H9 (cell line): ENCODE measurements around the gene CHD3. TPM values are rescaled to one million over a fixed set of nuclear protein-coding genes. Genes with fewer than 3 reads are reported as not detected.

Experiments
- DNase-seq: peaks from one replicate; pipeline ENCODE4 v3.0.0-alpha.2; 2017
- H2AFZ ChIP-seq: one replicate; pipeline ENCODE4 v1.6.1; 2013; ENCODE audit warnings: mild to moderate bottlenecking, low read length, control low read depth, moderate library complexity
- H2AK5ac ChIP-seq: 2 replicates; pipeline ENCODE4 v1.6.1; 2013; ENCODE audit warnings: low read length, control low read depth, mixed read lengths; ENCODE audit not compliant: insufficient read length
- H2BK120ac ChIP-seq: one replicate; pipeline ENCODE4 v1.6.1; 2013; ENCODE audit warnings: low read depth, mild to moderate bottlenecking, low read length, control low read depth, inconsistent platforms; ENCODE audit not compliant: poor library complexity, severe bottlenecking
- H2BK12ac ChIP-seq: 2 replicates; pipeline ENCODE4 v1.6.1; 2013; ENCODE audit warnings: low read length, control low read depth, mixed read lengths, low read depth; ENCODE audit not compliant: insufficient read length
- H2BK15ac ChIP-seq: 2 replicates; pipeline ENCODE4 v1.6.1; 2013; ENCODE audit warnings: low read depth, low read length, control low read depth
- H2BK20ac ChIP-seq: one replicate; pipeline ENCODE4 v1.6.1; 2013; ENCODE audit warnings: low read depth, mild to moderate bottlenecking, low read length, control low read depth, inconsistent platforms; ENCODE audit not compliant: poor library complexity, severe bottlenecking
- H2BK5ac ChIP-seq: 2 replicates; pipeline ENCODE4 v1.6.1; 2013; ENCODE audit warnings: low read length, control low read depth, mixed read lengths; ENCODE audit not compliant: insufficient read length
- H3K14ac ChIP-seq: 2 replicates; pipeline ENCODE4 v1.6.1; 2013; ENCODE audit warnings: low read length, control low read depth; ENCODE audit not compliant: insufficient read depth
- H3K18ac ChIP-seq: 2 replicates; pipeline ENCODE4 v1.6.1; 2013; ENCODE audit warnings: low read depth, mild to moderate bottlenecking, mixed read lengths, low read length, control low read depth; ENCODE audit not compliant: insufficient read length
- H3K23ac ChIP-seq: 2 replicates; pipeline ENCODE4 v1.6.1; 2013; ENCODE audit warnings: low read length, control low read depth, mixed read lengths, low read depth; ENCODE audit not compliant: insufficient read length
- H3K23me2 ChIP-seq: 2 replicates; pipeline ENCODE4 v1.6.1; 2013; ENCODE audit warnings: low read depth, mild to moderate bottlenecking, mixed read lengths, low read length, control low read depth; ENCODE audit not compliant: insufficient read length, poor library complexity, severe bottlenecking
- H3K27ac ChIP-seq: 2 replicates; pipeline ENCODE4 v1.5.1; 2013; ENCODE audit warnings: low read length, control low read depth, mixed read lengths, low read depth; ENCODE audit not compliant: insufficient read length
- H3K27me3 ChIP-seq: 2 replicates; pipeline ENCODE4 v1.6.1; 2013; ENCODE audit warnings: low read length, control low read depth, inconsistent platforms; ENCODE audit not compliant: insufficient read depth
- H3K4ac ChIP-seq: 2 replicates; pipeline ENCODE4 v1.6.1; 2013; ENCODE audit warnings: low read depth, mild to moderate bottlenecking, control low read depth, inconsistent platforms, low read length, moderate library complexity
- H3K4me1 ChIP-seq: 2 replicates; pipeline ENCODE4 v1.6.1; 2013; ENCODE audit warnings: low read length, control low read depth, inconsistent platforms; ENCODE audit not compliant: insufficient read depth
- H3K4me2 ChIP-seq: 2 replicates; pipeline ENCODE4 v1.6.1; 2013; ENCODE audit warnings: low read length, control low read depth, mixed read lengths; ENCODE audit not compliant: insufficient read length, insufficient read depth
- H3K56ac ChIP-seq: 2 replicates; pipeline ENCODE4 v1.6.1; 2013; ENCODE audit warnings: low read depth, mild to moderate bottlenecking, mixed read lengths, low read length, control low read depth; ENCODE audit not compliant: insufficient read length
- H3K79me1 ChIP-seq: 2 replicates; pipeline ENCODE4 v1.6.1; 2013; ENCODE audit warnings: low read depth, mild to moderate bottlenecking, moderate library complexity, low read length, control low read depth, inconsistent platforms; ENCODE audit not compliant: insufficient read depth, poor library complexity, severe bottlenecking
- H3K79me2 ChIP-seq: 2 replicates; pipeline ENCODE4 v1.6.1; 2013; ENCODE audit warnings: low read length, control low read depth, inconsistent platforms; ENCODE audit not compliant: insufficient read depth
- H3K9ac ChIP-seq: 2 replicates; pipeline ENCODE4 v1.6.1; 2013; ENCODE audit warnings: low read length, control low read depth, mixed read lengths; ENCODE audit not compliant: insufficient read length; ENCODE audit errors: extremely low read depth
- H3K9me3 ChIP-seq: one replicate; pipeline ENCODE4 v1.6.1; 2013; ENCODE audit warnings: low read depth, low read length, inconsistent platforms; ENCODE audit not compliant: control insufficient read depth
- H3T11ph ChIP-seq: one replicate; pipeline ENCODE4 v1.6.1; 2013; ENCODE audit warnings: mild to moderate bottlenecking, low read length, control low read depth, inconsistent platforms
- H4K20me1 ChIP-seq: one replicate; pipeline ENCODE4 v1.6.1; 2013; ENCODE audit not compliant: control insufficient read depth, insufficient read length, insufficient read depth
- H4K5ac ChIP-seq: 2 replicates; pipeline ENCODE4 v1.6.1; 2013; ENCODE audit warnings: low read depth, mild to moderate bottlenecking, mixed read lengths, low read length, control low read depth; ENCODE audit not compliant: insufficient read length
- H4K8ac ChIP-seq: replicated peaks from 2 replicates; pipeline ENCODE4 v1.6.1; 2013; ENCODE audit warnings: low read length, control low read depth, mixed read lengths, low read depth; ENCODE audit not compliant: insufficient read length
- H4K91ac ChIP-seq: 2 replicates; pipeline ENCODE4 v1.6.1; 2013; ENCODE audit warnings: low read depth, mild to moderate bottlenecking, moderate library complexity, mixed read lengths, low read length, control low read depth; ENCODE audit not compliant: insufficient read length
- H3K27ac Mint-ChIP-seq, 3 experiments: 2 replicates in 2 of 3; 3 replicates in 1 of 3; pipeline ENCODE4 v1.8.0; 2020 to 2021; ENCODE audit warnings: mixed read lengths in 3 of 3, mild to moderate bottlenecking in 1 of 3, moderate library complexity in 1 of 3
- H3K27me3 Mint-ChIP-seq: 2 replicates; pipeline ENCODE4 v1.8.0; 2021; ENCODE audit warnings: low read depth, mild to moderate bottlenecking, moderate library complexity, mixed read lengths
- H3K36me3 Mint-ChIP-seq, 3 experiments: 2 replicates in 2 of 3; 3 replicates in 1 of 3; pipeline ENCODE4 v1.8.0; 2020 to 2021; ENCODE audit warnings: low read depth in 3 of 3, mixed read lengths in 3 of 3; ENCODE audit not compliant: insufficient read depth in 1 of 3
- H3K4me1 Mint-ChIP-seq, 2 experiments: 2 replicates each; pipeline ENCODE4 v1.8.0; 2020; ENCODE audit warnings: mixed read lengths in 2 of 2
- H3K4me3 Mint-ChIP-seq, 2 experiments: 2 replicates in 1 of 2; 3 replicates in 1 of 2; pipeline ENCODE4 v1.8.0; 2020 to 2021; ENCODE audit warnings: mild to moderate bottlenecking in 2 of 2, mixed read lengths in 2 of 2, moderate library complexity in 1 of 2
- H3K9me3 Mint-ChIP-seq, 2 experiments: 2 replicates in 1 of 2; 3 replicates in 1 of 2; pipeline ENCODE4 v1.8.0; 2020; ENCODE audit warnings: mild to moderate bottlenecking in 2 of 2, mixed read lengths in 2 of 2, moderate library complexity in 1 of 2
- WGBS: extraction: QIAGEN DNeasy Blood & Tissue Kit; methylation state at CpG from one replicate; pipeline ENCODE4 v1.1.7; 2013; ENCODE audit warnings: missing lambda C conversion rate, low lambda C conversion rate, mixed read lengths; ENCODE audit not compliant: insufficient read length; ENCODE audit errors: extremely low coverage; 5-methylcytosine and 5-hydroxymethylcytosine counted together
- total RNA-seq: library from RNA; stranded (reverse); gene quantifications from 2 replicates; pipeline ENCODE4 v1.2.1, GENCODE V29; 2021
- TF ChIP-seq, protein P1 (sequence below): fragments of 200-600 bp; sonication (generic); conservative IDR thresholded peaks from 3 replicates; pipeline ENCODE4 v1.8.0; 2021; ENCODE audit warnings: antibody characterized with exemption, mild to moderate bottlenecking

CHD3 gene
- total RNA-seq, 1 experiment from 2014 or later, result 33.2 TPM

DNA sequence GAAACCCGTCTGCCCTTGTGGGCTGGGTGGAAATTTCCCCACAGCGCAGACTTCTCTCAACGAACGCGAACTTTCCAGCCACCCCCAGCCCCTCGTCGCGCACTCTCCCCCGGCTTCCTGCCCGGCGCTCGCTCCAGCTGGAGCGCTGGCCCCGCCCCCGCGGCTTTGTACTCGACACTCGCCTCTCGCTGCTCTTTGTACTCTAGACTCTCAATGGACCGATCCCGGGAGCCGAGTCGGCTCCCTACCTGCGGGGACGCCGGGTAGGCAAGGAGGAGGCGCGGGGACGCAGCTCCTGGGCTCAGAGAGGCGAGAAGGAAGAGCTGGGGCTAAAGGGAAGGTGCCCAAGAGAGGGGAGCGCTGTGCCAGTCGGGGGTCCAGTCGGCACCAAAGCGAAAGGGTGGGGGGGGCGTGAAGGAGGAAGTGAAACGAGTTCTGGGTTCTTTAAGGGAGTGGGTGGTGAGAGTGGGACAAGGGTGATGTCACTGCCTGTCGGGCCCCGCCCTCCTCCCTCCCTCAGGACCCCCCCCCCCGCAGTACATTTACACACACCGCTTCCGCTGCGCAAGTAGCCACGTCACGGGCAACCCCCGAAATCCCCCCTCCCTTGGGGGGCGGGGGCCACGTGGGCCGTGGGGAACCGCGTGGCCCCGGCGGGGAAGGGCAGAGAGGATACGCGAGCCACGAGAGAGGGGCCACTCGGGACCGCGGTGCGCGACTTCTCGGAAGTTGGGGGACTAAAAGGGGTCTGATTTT is 44.9 kb upstream of the CHD3 start:
- Histone ChIP-seq H2BK20ac (no peak overlapping the region), H3K4me1 (no peaks in the 10 kb centered on the region; the same call in 1 of the 2 replicates), H4K20me1 (no peaks in the 10 kb centered on the region), H3T11ph (no peak overlapping the region), H3K79me1 (no peaks in the 10 kb centered on the region), H4K8ac (no peak overlapping the region), H3K27ac (no peak overlapping the region), H2BK15ac (no peak overlapping the region), H2AK5ac (no peak overlapping the region), H2BK12ac (no peak overlapping the region), H4K91ac (no peak overlapping the region), H3K18ac (no peak overlapping the region), H2AFZ (no peak overlapping the region), H3K4ac (no peak overlapping the region), H3K9me3 (no peaks in the 10 kb centered on the region), H3K14ac (no peak overlapping the region; the same call in 1 of the 2 replicates), H3K27me3 (peaks cover 25% of the 10 kb centered on the region; the same call in 1 of the 2 replicates), H3K79me2 (no peaks in the 10 kb centered on the region), H3K56ac (no peak overlapping the region), H2BK120ac (no peak overlapping the region), H4K5ac (no peak overlapping the region), H3K23me2 (peaks cover 29% of the 10 kb centered on the region), H3K4me2 (peak overlapping the region; percentile 97), H3K23ac (no peak overlapping the region), H3K9ac (peak overlapping the region; percentile 27), H2BK5ac (no peak overlapping the region)
- DNase-seq, result peak; percentile 91
- Mint-ChIP-seq H3K4me1 (peaks cover 27 to 43% of the 10 kb centered on the region in 2 experiments), H3K27ac (peak overlapping the region in 1 of 3 experiments; percentile 93; a peak in 2 of 7 replicates), H3K27me3 (peaks cover 28% of the 10 kb centered on the region), H3K9me3 (no peaks in the 10 kb centered on the region; a peak in 1 of 5 replicates), H3K4me3 (peak overlapping the region; percentile 89 to 94), H3K36me3 (peaks cover 4 to 31% (median 21%) of the 10 kb centered on the region in 3 experiments; a peak in 6 of 7 replicates)
- TF ChIP-seq, protein P1, sequence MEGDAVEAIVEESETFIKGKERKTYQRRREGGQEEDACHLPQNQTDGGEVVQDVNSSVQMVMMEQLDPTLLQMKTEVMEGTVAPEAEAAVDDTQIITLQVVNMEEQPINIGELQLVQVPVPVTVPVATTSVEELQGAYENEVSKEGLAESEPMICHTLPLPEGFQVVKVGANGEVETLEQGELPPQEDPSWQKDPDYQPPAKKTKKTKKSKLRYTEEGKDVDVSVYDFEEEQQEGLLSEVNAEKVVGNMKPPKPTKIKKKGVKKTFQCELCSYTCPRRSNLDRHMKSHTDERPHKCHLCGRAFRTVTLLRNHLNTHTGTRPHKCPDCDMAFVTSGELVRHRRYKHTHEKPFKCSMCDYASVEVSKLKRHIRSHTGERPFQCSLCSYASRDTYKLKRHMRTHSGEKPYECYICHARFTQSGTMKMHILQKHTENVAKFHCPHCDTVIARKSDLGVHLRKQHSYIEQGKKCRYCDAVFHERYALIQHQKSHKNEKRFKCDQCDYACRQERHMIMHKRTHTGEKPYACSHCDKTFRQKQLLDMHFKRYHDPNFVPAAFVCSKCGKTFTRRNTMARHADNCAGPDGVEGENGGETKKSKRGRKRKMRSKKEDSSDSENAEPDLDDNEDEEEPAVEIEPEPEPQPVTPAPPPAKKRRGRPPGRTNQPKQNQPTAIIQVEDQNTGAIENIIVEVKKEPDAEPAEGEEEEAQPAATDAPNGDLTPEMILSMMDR, result no peak
- no CpG with 5 or more reads among the region's 61 CpGs for WGBS
